Mucosa of descending colon (tissue), 3 donors: ENCODE data around the gene AAMDC. TPM values are rescaled to one million over a fixed set of nuclear protein-coding genes. Genes with fewer than 3 reads are reported as not detected.

ENCODE experiments used
- ATAC-seq: fragments of 200-7000 bp; cut with Tn5 transposase; one replicate; pipeline ENCODE4 v1.9.1; 2020; ENCODE audit warnings: mild to moderate bottlenecking, moderate library complexity
- DNase-seq, 3 donors: peaks; one replicate each; pipeline ENCODE4 v3.0.0-alpha.2; 2020
- H3K36me3 ChIP-seq: fragments of 200-600 bp; one replicate; pipeline ENCODE4 v1.8.0; 2021; ENCODE audit warnings: low read depth, mild to moderate bottlenecking
- H3K4me1 ChIP-seq: fragments of 200-600 bp; one replicate; pipeline ENCODE4 v1.8.0; 2021; ENCODE audit warnings: low read depth, mild to moderate bottlenecking
- H3K4me3 ChIP-seq: fragments of 200-600 bp; one replicate; pipeline ENCODE4 v1.8.0; 2021; ENCODE audit warnings: mild to moderate bottlenecking
- H3K9me3 ChIP-seq: fragments of 200-600 bp; one replicate; pipeline ENCODE4 v1.8.0; 2021; ENCODE audit warnings: mild to moderate bottlenecking
- CTCF ChIP-seq: fragments of 200-600 bp; IDR thresholded peaks from one replicate; pipeline ENCODE4 v1.8.0; 2022; ENCODE audit warnings: antibody characterized with exemption, mild to moderate bottlenecking
- intact Hi-C, 2 donors: fragments of 100-400 bp; cut with DNase I in 1 of 2; cut with micrococcal nuclease in 1 of 2; formaldehyde crosslinking; loops; one replicate each; pipeline versions ENCODE4 v1.11.0 to v1.11.1; 2022; cut with DNase I, micrococcal nuclease
- long read RNA-seq, 2 donors: library from polyadenylated mRNA; unstranded; transcript quantifications; one replicate each; pipeline ENCODE4 v2.0.0, GENCODE V29; 2019 to 2021
- total RNA-seq, 3 donors: library from RNA; stranded (reverse); fragmentation: NEBNext Ultra II Directional in 2 of 3; extraction: Animal tissue kit (Norgen Biotek cat#: 25700) in 2 of 3; gene quantifications; one replicate each; pipeline versions ENCODE4 v1.2.1 to v1.2.4, GENCODE V29; 2021 to 2023
- donor health status: DM: no; HTN: no; CAD: no; lungs with moderate emphysema.
- donor health status: DM: no; HTN: no; CAD: no.
- donor health status: DM: no; HTN: yes; CAD: no.

AAMDC gene
- 10 to 100 TPM; 22.9 to 28.1 (median 27.9) TPM for total RNA-seq
- long read RNA-seq, donor 1, transcript AAMDC-202 (4 exons, 531 nt), result major isoform, 9 of 23 reads
- long read RNA-seq, donor 1, transcript AAMDC-206 (5 exons, 579 nt), result minor isoform, 8 of 23 reads
- long read RNA-seq, donor 1, partial matches to known transcripts, result 0 of 23 reads
- long read RNA-seq, donor 1, other reads (novel, unspliced or antisense), result 6 of 23 reads
- long read RNA-seq, donor 2, transcript AAMDC-206 (5 exons, 579 nt), result major isoform, 14 of 24 reads
- long read RNA-seq, donor 2, transcript AAMDC-202 (4 exons, 531 nt), result minor isoform, 7 of 24 reads
- long read RNA-seq, donor 2, partial matches to known transcripts, result 0 of 24 reads
- long read RNA-seq, donor 2, other reads (novel, unspliced or antisense), result 3 of 24 reads

DNA sequence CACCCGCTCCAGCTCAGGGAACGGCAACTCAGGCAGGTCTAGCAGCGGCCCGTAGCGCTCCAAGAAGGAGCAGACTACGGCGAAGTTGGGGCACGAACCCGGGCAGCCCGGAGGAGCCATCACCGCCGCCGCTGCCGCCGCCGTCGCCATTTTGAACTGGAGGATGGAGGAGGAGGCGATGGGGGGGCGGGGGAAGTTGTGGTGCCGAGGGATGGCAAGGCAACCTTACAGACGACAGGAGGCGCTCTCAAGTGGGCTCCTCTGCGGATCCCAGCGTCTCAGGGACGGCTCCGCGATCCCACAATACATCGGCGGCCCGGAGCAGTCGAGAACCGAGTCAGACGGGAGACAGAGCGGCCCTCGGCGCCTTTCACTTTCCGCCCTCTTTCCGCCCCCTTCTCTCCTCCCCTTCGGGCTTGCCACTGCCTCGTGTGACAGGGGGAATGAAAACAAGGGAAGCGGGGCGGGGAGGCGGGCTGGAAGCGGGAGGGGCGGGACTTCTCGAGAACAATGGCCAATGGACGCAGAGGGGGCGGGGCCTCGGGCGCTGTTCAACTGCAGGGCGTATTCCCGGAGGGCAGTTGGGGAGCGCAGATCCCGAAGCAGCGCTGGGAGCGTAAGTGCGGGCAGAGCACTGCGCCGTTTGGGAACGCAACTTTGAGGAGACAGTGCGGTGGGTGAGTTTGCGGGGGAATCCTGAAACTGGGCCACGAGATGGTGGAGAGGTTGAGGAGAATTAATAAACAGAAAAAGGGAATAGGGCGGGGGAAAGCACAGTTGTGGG lies at the start of gene AAMDC, which contains the start of gene RSF1:
Gene AAMDC, plus strand, starts transcription at position 580 of the 784 bp plus-strand sequence. CDS start 21,353 bp downstream, outside the sequence.
Gene RSF1, minus strand, starts transcription at position 158 of the 784 bp plus-strand sequence. Its CDS starts 8 bp downstream, at position 150.
- no peaks in the 10 kb centered on the region for H3K36me3 ChIP-seq
- peaks cover 8% of the 10 kb centered on the region for H3K4me1 ChIP-seq
- H3K9me3 ChIP-seq, result no peaks in the 10 kb centered on the region
- peak; percentile 66 for TF ChIP-seq CTCF
- ATAC-seq, result peak; percentile 92
- H3K4me3 ChIP-seq, result peak within 1 kb of the TSS; percentile 100
- intact Hi-C loops, result loop anchor here in 1 of 2 donors (5.0 kb wide), 1 partner anchor 182 kb away; no protein-coding TSS in a partner anchor
- DNase-seq, result peak; percentile 99 to 100 (median 99)

GRCh38 chr11:77775936-77776335 lies 45.0 kb upstream of the AAMDC start:
- TF ChIP-seq CTCF, result no peak
- no peaks in the 10 kb centered on the region for H3K9me3 ChIP-seq
- H3K4me3 ChIP-seq, result no peak overlapping the region
- DNase-seq, result no peak
- H3K36me3 ChIP-seq, result no peaks in the 10 kb centered on the region
- no peaks in the 10 kb centered on the region for H3K4me1 ChIP-seq
- intact Hi-C loops, result no loop called here
- no peak for ATAC-seq

GRCh38 chr11:77776455-77776854 lies 44.5 kb upstream of the AAMDC start:
- H3K4me1 ChIP-seq, result no peaks in the 10 kb centered on the region
- H3K4me3 ChIP-seq, result no peak overlapping the region
- TF ChIP-seq CTCF, result no peak
- no peaks in the 10 kb centered on the region for H3K36me3 ChIP-seq
- ATAC-seq (no peak), DNase-seq (no peak)
- no peaks in the 10 kb centered on the region for H3K9me3 ChIP-seq
- intact Hi-C loops, result no loop called here

- intact Hi-C loops, result no loop called here
- Histone ChIP-seq H3K9me3 (no peaks in the 10 kb centered on the region), H3K4me3 (no peak overlapping the region), H3K4me1 (no peaks in the 10 kb centered on the region), H3K36me3 (no peaks in the 10 kb centered on the region)
- ATAC-seq (no peak), DNase-seq (no peak)
- no peak for TF ChIP-seq CTCF
Observed at GRCh38 chr11:77778118-77778517, 42.8 kb upstream of the AAMDC start.

DNA sequence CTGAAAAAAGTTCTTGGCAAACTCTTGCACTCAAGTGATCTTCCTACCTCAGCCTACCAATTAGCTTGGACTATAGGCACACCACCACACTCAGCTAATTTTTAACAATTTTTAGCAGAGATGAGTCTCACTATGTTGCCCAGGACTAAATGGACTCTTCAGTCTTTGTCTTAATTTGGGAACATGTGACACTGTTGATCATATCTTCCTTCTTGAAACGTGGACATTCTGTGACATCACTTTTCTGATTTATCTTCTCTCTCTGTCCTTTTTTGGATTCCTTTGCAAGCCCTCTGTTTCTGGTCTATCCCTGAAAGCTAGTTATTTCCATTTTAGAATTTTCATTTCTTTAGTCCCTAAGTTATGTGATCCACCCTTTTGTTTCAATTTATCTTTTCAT lies 42.4 kb upstream of the AAMDC start:
- intact Hi-C loops, result no loop called here
- ATAC-seq (no peak), DNase-seq (no peak)
- Histone ChIP-seq H3K4me1 (no peaks in the 10 kb centered on the region), H3K4me3 (no peak overlapping the region), H3K36me3 (no peaks in the 10 kb centered on the region), H3K9me3 (no peaks in the 10 kb centered on the region)
- no peak for TF ChIP-seq CTCF
